ENCODE measurements around the gene FH.

Gene FH

DNA sequence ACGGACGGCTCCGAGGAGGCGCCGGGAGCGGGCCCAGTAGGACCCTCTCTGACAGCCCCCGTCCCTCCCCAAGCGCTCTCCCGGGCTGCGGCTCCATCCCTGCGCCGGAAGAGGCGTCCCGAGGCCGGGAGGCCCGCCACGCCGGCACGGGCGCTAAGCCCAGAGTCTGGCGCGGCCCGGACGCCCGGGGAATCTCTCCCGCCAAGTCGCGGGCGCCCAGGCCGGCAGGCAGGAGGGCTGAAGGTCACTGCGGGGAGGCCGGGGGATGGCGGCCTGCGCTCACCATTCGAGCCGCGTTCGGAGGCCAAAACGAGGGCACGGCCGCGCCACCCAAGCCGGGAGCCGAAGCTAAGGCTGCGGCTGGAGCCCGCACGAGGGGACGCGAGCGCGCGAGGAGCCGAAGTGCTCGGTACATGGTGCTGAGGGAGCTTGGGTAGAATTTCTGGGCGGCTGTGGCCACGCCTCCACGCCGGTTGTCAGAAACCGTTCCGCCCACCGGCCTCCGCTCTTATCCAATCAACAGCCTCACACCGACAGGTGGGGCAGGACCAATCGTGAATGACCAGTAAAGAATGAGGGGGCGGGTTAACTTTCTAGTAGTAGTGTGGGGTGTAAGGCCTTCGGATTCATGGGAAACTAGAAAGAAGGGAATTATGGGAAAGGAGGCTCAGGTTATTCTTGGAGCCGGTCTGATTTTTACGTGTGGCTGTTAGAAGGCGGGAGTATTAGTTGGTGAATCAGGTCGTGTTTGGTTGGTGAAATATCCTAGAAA is at the start of gene FH:
FH (minus strand) TSS at position 448 of the 772 bp plus-strand sequence; CDS start at position 415, 33 bp downstream.
- DNase-seq, result peak; percentile 99

DNA sequence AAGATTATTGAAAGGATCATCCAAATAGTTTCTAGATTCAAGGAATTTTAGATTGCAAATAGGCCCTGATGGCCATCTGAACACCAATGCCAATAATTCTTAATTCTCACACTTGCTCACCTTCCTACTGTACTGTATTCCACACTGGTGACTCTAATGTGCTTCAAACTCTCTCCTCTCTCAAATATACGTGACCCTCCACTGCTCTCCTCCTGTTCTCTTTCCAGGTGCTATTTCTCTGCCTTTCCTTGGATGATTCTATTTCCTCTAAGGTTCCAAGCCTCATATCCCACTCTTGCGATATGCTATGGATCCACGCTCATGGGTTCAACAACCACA is 41.3 kb upstream of the FH start:
- no peak for DNase-seq

DNA sequence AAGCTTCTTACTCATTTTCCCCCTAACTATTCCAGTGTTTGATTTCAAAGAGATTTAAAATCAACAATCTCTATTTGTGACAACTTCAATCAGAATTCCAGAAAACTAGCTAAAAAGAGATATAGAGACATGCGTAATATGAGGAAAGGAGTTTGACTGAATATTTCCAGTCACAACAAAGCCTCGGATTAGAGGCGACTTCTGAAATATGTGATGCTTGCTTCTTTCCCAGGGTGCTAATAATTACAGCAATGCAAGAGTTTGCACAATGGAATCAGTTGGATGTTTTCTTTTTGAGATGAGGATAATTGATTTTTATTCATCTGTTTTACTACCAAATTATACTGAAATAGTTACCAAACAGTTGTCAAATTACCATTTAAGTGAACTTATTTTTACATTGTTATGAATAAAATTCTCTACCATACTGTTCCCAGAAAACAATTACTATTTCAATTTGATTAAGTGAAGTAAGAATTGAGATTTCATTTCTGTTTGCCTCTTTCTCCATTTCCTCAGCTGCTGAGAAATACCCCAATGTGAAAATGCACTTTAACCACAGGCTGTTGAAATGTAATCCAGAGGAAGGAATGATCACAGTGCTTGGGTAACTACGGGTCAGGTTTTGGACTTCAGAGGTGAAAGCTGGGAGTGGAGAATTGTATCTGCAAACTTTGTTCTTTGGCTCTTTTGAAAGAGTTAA is 40.7 kb upstream of the FH start:
- DNase-seq, result no peak

DNA sequence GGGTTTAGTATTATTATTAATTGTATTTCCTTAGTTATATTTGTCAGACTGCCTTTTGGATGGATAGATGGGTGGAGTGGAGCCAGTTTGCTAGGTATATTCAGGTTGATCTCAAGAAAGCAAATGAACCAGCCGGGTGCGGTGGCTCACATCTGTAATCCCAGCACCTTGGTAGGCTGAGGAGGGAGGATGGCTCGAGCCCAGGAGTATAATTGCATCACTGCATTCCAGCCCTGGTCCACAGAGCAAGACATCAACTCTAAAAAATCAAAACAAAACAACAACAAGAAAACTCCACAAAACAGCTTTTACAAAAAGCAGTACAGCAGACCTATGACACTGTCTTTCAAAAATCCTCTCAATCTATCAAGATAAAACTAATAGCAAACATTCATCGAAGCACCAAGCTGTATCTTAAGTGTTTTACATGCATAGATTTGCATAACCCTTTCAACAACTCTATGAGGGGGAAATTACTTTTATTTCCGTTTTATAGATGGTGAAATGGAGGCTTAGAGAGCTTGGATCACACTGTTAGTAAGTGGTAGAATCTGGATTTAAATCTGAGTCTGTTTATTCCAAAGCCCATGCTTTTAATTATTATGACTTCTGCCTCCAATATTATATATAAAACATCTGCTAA is 38.1 kb upstream of the FH start:
- no peak for DNase-seq

DNA sequence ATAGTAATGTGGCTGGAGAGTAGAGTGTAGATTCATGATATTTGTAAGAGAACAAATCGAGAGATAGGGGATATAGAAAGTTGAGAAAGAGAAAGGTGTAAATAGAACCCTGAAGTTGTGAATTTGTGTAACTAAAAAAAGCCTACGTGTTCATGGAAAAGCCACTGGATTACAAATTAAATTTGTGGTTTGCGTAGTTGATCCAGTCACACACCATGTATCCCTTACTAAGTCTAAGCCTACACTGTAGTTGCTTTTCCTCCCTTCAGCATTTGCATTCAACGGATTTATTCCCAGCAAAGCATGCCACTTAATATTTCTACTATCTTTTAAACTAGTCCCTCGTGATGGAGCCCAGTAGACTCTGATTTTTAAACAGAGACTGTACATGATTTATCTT is 37.5 kb upstream of the FH start:
- no peak for DNase-seq

DNA sequence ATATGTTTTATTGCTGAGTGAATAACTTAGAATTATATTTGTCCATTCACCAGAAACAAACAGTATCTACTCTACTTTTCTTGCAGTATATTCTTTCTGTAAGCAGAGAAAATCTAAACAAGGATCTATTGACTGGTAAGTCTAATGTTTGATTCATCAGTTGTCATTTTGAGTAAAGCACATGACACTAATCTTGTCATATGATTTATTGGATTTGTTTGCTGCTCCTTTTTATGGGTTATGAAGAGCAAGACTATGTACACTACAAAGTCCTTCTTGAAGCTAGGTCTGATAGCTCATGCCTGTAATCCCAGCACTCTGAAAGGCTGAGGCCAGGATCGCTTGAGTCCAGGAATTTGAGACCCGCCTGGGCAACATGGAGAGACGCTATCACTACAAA is 36.0 kb upstream of the FH start:
- DNase-seq, result no peak

DNA sequence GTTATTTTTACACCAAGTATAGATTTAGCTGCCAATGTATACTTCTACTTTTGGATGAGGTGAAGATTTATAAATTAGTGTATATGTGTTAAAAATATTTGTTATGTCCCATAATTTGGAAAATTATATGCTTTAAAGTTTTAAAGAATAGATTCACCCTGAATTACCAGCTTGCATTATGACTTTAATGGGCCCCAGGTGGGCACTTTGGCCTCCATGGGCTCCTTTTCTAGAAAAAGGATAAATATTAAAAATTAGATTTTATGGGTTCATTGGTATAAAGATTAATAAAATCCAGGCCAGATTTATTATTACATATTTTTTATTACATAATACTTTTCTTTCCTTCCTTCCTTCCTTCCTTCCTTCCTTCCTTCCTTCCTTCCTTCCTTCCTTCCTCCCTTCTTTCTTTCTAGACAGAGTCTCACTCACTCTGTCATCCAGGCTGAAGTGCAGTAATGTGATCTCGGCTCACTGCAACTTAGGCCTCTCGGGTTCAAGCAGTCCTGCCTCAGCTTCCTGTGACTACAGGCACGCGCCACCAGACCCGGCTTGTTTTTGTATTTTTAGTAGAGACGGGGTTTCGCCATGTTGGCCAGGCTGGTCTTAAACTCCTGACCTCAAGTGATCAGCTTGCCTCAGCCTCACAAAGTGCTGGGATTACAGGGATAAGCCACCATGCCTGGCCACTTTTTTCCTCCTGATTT is 34.5 kb upstream of the FH start:
- no peak for DNase-seq

DNA sequence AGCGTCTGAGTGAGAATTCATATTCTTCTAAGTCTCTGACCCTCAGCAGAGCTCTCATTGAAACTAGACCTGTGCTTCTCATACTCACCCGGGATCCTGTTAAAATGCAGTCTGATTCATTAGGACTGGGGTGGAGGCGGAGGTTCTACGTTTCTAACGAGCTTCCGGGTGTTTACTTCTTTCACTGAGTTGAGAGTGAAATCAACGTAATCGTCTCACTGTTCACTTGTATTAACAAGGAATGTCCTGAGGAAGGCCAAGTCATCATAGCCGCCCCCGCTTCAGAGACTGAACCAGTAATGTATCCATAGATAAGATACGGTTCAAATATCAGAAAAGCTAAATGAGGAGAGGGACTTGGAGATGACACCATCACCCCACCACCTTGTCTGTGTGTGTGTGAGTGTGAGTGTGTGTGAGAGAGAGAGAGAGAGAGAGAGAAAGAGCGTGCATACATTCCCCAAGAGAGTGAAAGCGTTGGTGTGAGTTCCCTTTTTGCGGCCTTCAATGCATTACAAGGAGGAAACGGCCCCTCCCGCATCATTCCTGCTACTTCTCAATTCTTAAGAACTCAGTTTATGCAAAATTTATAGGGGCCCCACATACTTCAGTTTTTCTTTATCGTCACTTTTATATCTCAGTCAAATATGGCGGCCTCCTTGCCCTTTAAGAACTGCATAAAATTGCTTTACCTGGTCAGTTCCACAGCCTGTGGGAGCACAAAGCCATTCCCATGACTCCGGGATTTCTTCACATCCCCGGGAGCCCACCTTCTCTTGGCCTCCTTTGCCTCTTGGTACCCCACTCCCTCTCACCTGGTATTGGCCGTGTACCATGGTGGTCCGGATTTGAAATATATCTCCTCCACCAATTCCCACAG is 32.4 kb upstream of the FH start:
- DNase-seq, result no peak

DNA sequence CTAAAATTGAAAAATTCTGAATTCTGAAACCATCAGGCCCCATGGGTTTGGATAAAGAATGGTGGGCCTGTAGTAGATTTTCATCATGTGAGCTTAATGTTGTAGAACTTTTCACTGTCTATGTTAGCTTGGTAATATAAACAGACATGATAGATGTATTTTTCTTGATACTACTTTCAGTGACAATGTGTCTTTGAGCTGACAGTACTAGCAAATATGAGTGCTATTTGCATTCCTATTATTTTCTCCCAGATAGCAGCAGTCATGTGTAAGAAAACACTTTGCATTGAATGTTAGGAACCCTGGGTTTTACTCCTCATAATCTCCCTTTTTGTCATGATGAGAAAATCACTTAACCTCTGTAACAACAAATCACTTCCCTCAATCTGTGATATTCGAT is 30.8 kb upstream of the FH start:
- DNase-seq, result no peak

DNA sequence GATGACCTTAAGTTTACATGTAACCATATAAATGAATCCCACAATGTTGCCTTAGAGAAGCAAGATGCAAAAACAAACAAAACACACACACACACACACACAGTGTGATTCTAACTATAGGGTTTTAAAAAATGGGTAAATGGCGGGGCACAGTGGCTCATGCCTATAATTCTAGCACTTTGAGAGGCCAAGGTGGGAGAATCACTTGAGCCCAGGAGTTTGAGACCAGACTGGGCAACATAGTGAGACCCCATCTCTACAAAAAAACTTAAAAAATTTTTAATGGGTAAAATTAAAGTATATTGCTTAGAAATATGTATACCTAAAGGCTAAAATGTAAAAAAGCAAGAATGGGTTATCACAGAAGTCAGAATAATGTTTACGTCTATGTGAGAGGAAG is 28.5 kb upstream of the FH start:
- DNase-seq, result no peak

DNA sequence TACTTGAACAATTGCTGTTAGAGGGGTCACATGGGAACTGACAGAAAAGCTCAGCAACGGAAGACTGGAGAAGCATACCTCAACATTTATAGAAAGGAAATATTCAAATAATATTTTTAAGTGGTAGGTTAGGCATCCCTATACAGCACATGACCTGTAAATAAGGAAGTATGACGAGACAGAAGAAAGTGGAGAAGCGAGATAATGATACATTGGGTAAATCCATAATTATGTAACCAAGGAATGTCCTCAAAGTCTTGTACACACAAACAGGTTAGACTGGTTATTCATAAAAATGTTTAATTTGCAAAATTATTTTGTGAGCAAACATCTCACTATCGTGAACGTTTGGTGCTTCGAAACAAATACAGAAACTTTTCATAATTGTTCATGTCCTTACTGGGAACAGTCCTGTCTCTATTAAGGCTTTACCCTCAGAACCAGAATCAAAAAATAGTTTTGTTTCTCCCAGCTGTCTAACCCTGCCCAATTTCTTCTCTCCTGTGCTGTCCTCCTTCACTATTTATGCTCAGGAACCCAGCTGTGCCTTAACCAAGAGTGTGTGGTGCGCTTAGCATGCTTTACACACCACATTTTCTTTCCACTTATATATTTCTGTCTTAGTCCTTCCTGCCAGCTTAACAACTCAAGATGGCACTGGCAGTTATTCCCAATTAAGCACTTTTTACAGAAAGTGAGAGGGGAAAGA is 22.8 kb upstream of the FH start:
- DNase-seq, result no peak

DNA sequence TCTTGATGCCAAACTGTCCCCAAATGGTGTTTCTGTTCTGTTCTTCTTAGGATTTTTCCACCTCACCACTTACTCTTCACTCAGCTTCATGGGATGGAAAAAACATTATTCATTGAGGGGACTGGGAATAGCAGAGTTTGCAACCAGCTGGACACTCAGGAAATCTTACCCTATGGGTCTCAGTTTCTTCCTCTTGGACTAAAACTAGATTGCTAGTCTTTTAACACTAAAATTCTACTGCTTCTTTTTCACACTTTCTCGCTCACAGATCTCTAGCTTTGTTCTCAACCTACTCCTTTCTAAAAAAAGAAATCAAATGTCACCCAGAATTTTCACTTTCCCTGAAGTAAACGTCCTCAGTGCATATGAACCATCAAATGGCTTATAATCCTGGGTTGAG is 17.4 kb upstream of the FH start:
- no peak for DNase-seq

DNA sequence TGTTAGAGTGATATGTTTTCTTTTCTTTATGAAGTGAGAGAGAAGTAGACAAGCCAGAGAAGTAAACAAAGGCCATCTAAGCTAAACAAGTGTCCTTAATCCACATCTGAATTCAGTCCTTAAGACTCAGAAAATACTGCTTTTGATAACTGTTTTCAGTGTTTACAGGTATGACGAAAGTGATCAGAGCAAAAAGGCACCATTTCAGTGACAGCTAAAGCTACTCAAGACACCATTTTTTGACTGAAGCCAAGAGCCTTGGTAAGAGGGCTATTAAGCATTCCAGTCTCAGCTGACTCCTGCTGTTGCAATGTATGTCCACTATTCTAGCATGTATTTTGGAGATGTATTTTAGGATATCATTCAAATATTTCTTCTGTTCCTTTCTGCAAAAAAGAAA is 16.7 kb upstream of the FH start:
- DNase-seq, result no peak

DNA sequence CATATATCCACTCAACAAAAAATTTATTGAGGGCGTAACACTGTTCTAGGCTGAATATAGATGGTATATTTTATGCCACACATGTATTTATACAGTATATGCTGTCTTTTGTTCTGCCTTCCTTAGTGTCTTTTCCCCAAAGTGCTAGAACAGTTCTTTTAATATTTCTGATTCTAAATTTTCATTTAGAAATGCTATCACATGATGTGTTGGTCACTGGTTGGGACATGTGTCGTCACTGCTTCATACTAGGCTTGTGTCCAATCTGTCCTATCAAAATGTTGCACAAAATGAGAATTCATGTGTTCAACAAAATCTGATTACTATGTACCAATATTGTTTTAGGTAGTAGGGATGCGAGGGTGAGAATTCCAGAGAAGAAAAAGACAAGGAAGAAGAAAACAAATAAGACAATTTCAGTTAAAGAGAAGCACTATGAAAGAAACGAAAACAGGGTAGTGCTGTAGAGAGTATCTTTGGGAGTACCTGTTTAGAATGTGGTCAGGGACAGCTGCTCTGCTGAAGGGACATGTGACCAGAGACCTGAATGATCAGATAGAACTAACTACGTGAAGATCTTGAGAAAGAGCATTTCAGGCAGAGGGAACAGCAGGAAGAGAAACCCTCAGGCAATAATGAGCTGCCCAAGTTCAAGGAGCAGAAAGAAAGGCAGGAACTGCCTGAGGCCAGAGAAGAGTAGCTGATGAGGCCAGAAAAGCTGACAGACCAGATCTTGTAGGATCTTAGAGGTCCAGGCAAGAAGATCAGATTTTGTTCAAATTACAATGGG is 14.0 kb upstream of the FH start:
- no peak for DNase-seq

DNA sequence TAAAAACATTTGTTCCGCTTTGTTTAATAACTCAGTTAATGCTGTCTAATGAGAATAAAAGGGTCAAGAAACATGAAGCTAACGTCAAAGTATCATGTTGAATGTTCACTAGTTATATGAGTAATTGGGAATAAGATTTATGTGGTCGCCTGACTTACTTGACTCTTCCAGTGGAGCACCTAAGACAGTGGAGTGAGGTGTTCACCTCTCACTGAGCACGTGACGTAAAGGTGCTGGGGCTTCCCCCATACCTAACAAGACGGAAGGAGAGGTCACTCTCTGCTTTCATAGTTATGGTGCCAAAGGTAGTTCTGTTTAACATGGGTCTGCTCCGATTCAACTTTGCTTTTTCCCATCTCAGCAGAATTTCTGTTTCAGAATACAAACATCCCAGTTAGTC is 13.3 kb upstream of the FH start:
- DNase-seq, result no peak

DNA sequence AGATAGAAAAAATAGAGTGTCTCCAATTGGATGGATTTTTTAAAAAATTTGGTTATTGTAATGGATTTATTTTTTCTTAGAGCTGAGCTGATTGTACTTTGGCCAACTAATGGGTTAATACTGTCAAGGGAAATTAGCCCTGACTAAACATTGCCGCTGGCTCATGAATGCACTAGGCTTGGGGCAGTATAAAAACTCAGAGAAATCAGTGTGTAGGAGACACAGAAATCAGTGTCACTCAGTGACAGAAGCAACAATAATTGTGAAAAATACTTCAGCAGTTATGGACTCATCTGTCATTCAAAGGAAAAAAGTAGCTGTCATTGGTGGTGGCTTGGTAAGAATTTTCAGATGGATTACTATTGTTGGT is 12.6 kb upstream of the FH start, which contains the start of gene KMO:
KMO (plus strand) TSS at position 217 of the 370 bp plus-strand sequence; CDS start at position 284, 67 bp downstream.
- no peak for DNase-seq

DNA sequence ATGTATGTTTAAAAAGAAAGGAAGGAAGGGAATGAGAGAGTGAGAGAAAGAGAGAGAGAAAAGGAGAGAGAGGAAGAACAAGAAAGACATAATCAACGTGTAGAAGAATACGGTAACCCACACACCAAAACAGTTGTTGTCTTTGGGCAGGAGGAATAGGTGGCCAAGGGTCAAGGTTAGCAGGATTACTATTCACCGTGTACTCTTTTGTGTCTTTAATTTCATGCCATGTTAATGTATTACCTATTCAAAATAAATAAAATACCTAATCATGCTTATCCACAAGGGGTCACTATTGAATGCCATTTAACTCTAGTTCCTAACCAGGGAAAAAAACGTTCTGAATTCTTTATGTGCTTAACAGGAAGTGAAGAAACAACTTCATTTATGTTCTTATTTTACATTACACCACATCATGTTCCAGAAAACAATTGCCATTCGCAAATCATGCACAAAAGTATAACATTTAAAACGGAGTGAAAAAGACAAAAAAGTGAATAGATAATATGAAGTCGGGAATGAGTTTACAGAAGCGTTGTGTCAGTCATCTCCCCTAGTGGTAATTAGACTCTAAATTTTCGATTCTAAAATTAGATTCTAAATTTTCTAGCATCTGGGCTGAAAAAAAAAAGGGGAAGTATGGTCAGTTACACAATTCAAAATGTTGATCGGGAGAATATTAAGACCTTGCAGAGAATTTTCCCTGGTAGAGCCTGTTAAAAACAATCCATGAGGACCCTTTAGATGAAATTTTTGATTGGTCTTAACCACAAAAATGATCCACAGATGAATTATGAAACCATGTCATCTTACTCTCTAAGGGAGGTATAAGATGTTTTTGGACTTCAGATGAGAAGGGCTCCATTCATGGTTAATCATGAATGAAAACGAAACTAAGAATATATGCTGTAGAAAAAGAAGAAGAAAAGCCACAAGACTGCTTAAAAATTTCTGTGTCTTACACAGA is 11.9 kb upstream of the FH start:
- peak; percentile 82 for DNase-seq

DNA sequence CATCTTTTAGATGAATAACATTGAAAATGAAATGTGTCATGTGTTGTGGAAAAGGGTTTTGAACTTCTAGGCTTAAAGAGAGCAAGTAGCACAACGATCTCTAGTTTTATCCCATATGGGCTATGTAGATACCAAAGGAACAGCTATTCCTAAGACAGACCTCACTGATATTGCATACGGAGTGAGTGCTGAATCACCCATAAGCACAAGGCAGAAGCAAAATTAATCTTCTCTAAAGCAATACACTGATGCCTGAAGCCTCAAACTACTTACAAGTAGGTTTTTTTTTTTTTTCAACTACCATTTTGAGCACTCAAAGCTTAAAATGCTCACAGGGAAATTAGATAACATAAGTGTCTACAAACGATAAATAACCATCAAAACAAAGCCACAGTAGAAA is 7.6 kb upstream of the FH start:
- no peak for DNase-seq

DNA sequence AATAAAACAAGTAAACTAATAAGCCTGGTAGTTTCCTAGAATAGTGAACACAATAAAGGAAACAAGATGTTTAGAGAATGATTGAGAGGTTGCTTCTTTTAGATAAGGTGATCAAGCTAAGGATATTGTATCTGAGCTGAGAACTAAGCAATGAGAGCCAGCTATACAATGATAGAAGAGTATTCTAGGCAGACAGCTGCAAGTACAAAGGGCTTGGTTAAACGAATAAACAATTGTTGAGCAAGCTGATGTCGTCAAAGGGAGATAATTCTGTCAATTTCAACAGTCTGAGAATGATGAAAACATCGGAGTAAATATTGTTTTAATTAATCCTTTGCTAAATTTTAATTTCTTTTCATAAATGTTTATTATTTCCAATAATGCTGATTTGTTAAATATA is 5.5 kb upstream of the FH start:
- no peak for DNase-seq

DNA sequence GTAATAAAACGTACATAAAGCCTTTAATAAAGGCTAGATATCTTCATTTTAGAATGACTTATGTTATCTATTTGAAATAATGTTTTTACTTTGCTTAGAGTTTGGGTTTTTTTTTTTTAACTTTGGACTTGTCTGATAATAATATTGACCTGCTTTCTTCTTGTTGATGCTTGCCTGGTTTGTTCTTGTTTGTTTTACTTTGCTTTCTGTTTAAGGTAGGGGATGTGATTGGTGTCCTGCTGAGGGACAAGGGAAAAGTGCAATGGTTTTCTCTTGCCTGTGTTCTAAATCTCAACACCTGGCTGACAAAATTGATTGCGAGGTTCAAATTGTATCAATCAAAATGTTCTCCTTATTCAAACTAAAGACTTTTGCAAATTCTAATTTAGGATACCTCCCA is 2.2 kb upstream of the FH start:
- DNase-seq, result no peak
